CD14-positive monocyte (primary cell): ENCODE measurements around the gene SLC26A11. TPM values are rescaled to one million over a fixed set of nuclear protein-coding genes. Genes with fewer than 3 reads are reported as not detected.
A peak's percentile ranks its signal among the peaks of the same experiment; 100 is the strongest.

Experiments used
- DNase-seq, 3 donors: peaks; one replicate each; pipeline ENCODE4 v3.0.0-alpha.2; 2011 to 2022
- H2AFZ ChIP-seq: 2 replicates; pipeline ENCODE4 v1.6.0; 2012; ENCODE audit warnings: mild to moderate bottlenecking, low read depth, low read length, inconsistent platforms; ENCODE audit not compliant: insufficient read depth, poor library complexity, severe bottlenecking
- H3K27ac ChIP-seq, 2 donors: 1 replicate in 1 of 2; 2 replicates in 1 of 2; pipeline ENCODE4 v1.5.1; 2012 to 2013; ENCODE audit warnings: low read length in 2 of 2, control low read depth in 1 of 2, inconsistent platforms in 1 of 2, low read depth in 1 of 2, mild to moderate bottlenecking in 1 of 2
- H3K27me3 ChIP-seq, 2 donors: one replicate each; pipeline versions ENCODE4 v1.6.0 to v1.6.1; 2011 to 2013; ENCODE audit warnings: low read length in 2 of 2; ENCODE audit not compliant: control insufficient read depth in 2 of 2, insufficient read depth in 2 of 2
- H3K36me3 ChIP-seq, 2 donors: replicated peaks in 1 of 2; 1 replicate in 1 of 2; 2 replicates in 1 of 2; pipeline versions ENCODE4 v1.5.1 to v1.6.1; 2012 to 2013; ENCODE audit warnings: low read length in 2 of 2, control low read depth in 1 of 2, inconsistent platforms in 1 of 2, mild to moderate bottlenecking in 1 of 2; ENCODE audit not compliant: insufficient read depth in 2 of 2, control insufficient read depth in 1 of 2
- H3K4me1 ChIP-seq, 2 donors: 1 replicate in 1 of 2; 2 replicates in 1 of 2; pipeline versions ENCODE4 v1.5.1 to v1.6.1; 2012 to 2013; ENCODE audit warnings: low read length in 2 of 2, control low read depth in 1 of 2, inconsistent platforms in 1 of 2, mild to moderate bottlenecking in 1 of 2, moderate library complexity in 1 of 2; ENCODE audit not compliant: insufficient read depth in 2 of 2, control insufficient read depth in 1 of 2
- H3K4me2 ChIP-seq: replicated peaks from 2 replicates; pipeline ENCODE3; 2012; ENCODE audit warnings: low read length, moderate library complexity, mild to moderate bottlenecking; ENCODE audit not compliant: poor library complexity, severe bottlenecking; ENCODE audit errors: extremely low read depth
- H3K4me3 ChIP-seq, 3 experiments: fragments of 200-600 bp in 1 of 3; sonication (generic) in 1 of 3; replicated peaks in 1 of 3; 1 replicate in 2 of 3; 2 replicates in 1 of 3; pipeline ENCODE4 v1.5.1; 2011 to 2013; ENCODE audit warnings: low read length in 3 of 3, mild to moderate bottlenecking in 3 of 3, control low read depth in 2 of 3, low read depth in 2 of 3, inconsistent platforms in 1 of 3, moderate library complexity in 1 of 3
- H3K79me2 ChIP-seq: 2 replicates; pipeline ENCODE4 v1.6.0; 2012; ENCODE audit warnings: mild to moderate bottlenecking, control low read depth, inconsistent platforms, low read length, moderate library complexity; ENCODE audit not compliant: insufficient read depth
- H3K9ac ChIP-seq: 2 replicates; pipeline ENCODE4 v1.6.0; 2017; ENCODE audit warnings: low read length, mild to moderate bottlenecking; ENCODE audit not compliant: insufficient read depth, poor library complexity, severe bottlenecking
- H3K9me3 ChIP-seq, 2 donors: replicated peaks in 1 of 2; 1 replicate in 1 of 2; 2 replicates in 1 of 2; pipeline versions ENCODE4 v1.5.1 to v1.6.1; 2012 to 2013; ENCODE audit warnings: low read length in 2 of 2, control low read depth in 1 of 2; ENCODE audit not compliant: control insufficient read depth in 1 of 2, insufficient read depth in 1 of 2
- H4K20me1 ChIP-seq: 2 replicates; pipeline ENCODE4 v1.6.0; 2012; ENCODE audit warnings: mild to moderate bottlenecking, low read length, control low read depth, moderate library complexity; ENCODE audit not compliant: insufficient read depth
- H3K27ac Mint-ChIP-seq, 7 donors: one replicate each; pipeline ENCODE4 v1.8.0; 2020; ENCODE audit warnings: mild to moderate bottlenecking in 7 of 7, mixed read lengths in 7 of 7, moderate library complexity in 6 of 7, inconsistent platforms in 2 of 7
- H3K27me3 Mint-ChIP-seq, 3 donors: one replicate each; pipeline ENCODE4 v1.8.0; 2021 to 2022; ENCODE audit warnings: low read depth in 3 of 3, mild to moderate bottlenecking in 3 of 3, mixed read lengths in 3 of 3, moderate library complexity in 3 of 3, inconsistent platforms in 1 of 3
- H3K36me3 Mint-ChIP-seq, 2 donors: one replicate each; pipeline ENCODE4 v1.8.0; 2020; ENCODE audit warnings: mixed read lengths in 2 of 2, inconsistent platforms in 1 of 2, mild to moderate bottlenecking in 1 of 2
- H3K4me1 Mint-ChIP-seq: one replicate; pipeline ENCODE4 v1.8.0; 2020; ENCODE audit warnings: mild to moderate bottlenecking, mixed read lengths
- H3K4me3 Mint-ChIP-seq, 2 donors: one replicate each; pipeline ENCODE4 v1.8.0; 2020; ENCODE audit warnings: mild to moderate bottlenecking in 2 of 2, mixed read lengths in 2 of 2, moderate library complexity in 1 of 2
- H3K9me3 Mint-ChIP-seq, 7 donors: one replicate each; pipeline ENCODE4 v1.8.0; 2020 to 2022; ENCODE audit warnings: mixed read lengths in 7 of 7, mild to moderate bottlenecking in 6 of 7, moderate library complexity in 6 of 7, inconsistent platforms in 2 of 7
- WGBS: methylation state at CpG from one replicate; pipeline ENCODE4 v1.1.5; 2013; ENCODE audit warnings: missing lambda C conversion rate; ENCODE audit not compliant: insufficient coverage; 5-methylcytosine and 5-hydroxymethylcytosine counted together
- intact Hi-C, 2 donors: fragments of 100-400 bp; cut with micrococcal nuclease; formaldehyde crosslinking; loops; one replicate each; pipeline versions ENCODE4 v1.15.0 to v1.15.1; 2023
- polyA plus RNA-seq, 3 donors: library from polyadenylated mRNA; depleted of rRNA in 1 of 3; unstranded in 2 of 3; stranded (reverse) in 1 of 3; fragments of 300-500 nt in 2 of 3; fragments of >200 nt in 1 of 3; fragmentation: Illumina TruSeq in 2 of 3; gene quantifications; 1 replicate in 2 of 3; 2 replicates in 1 of 3; pipeline ENCODE4 v1.2.3, GENCODE V29; 2012 to 2021
- TF ChIP-seq, protein P1 (sequence below): fragments of 200-600 bp; IDR thresholded peaks from one replicate; pipeline ENCODE4 v1.8.0; 2022; ENCODE audit warnings: antibody characterized with exemption, mild to moderate bottlenecking

Gene SLC26A11
- polyA plus RNA-seq, 3 donors = 1.8 to 29.7 (median 2.6) TPM

DNA sequence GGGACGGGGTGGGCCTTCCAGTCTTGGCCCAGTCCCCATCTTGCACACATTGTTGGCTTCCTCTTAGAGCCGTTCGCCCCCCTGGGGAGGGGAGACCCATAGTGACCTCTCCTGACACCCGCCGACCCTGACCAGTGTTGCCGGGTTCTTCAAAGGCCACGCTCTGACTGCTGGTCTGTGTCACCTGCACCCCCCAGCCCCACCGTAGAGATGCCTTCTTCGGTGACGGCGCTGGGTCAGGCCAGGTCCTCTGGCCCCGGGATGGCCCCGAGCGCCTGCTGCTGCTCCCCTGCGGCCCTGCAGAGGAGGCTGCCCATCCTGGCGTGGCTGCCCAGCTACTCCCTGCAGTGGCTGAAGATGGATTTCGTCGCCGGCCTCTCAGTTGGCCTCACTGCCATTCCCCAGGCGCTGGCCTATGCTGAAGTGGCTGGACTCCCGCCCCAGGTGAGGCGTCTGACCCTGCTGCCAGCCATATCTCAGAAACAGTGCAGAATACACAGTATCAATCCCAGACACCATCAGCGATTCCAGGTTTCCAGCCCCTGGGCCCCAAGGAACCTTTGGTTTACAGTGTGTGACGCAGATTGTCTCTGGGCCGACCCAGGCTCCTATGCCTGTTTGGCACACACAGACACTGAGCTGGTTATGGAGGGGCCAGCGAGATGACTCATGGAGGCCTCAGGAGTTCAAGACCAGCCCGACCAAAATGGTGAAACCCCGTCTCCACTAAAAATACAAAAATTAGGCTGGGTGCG lies 1.3 kb downstream of the SLC26A11 start:
- H3K4me2 ChIP-seq = peak overlapping the region; percentile 92
- Mint-ChIP-seq H3K9me3 (peaks cover 0 to 9% (median 0%) of the 10 kb centered on the region in 7 donors), H3K27ac (peak overlapping the region in 4 of 7 donors; percentile 2 to 80 (median 20)), H3K4me3 (peak overlapping the region; percentile 79 to 87), H3K27me3 (peaks cover 32 to 74% (median 44%) of the 10 kb centered on the region in 3 donors), H3K4me1 (peaks cover 25% of the 10 kb centered on the region), H3K36me3 (peaks cover 34 to 39% of the 10 kb centered on the region in 2 donors)
- H3K4me3 ChIP-seq = no peak overlapping the region
- H3K9ac ChIP-seq = no peak overlapping the region
- peaks cover 3 to 28% of the 10 kb centered on the region in 2 donors for H3K27me3 ChIP-seq
- no peak for DNase-seq
- H4K20me1 ChIP-seq = peaks cover 31% of the 10 kb centered on the region
- intact Hi-C loops = loop anchor here (2.0 to 5.0 kb wide), 2 partner anchors 15 to 41 kb away; partner anchors contain the start of gene RNF213 (in 2 of the 2)
- peaks cover 28% of the 10 kb centered on the region for H3K79me2 ChIP-seq
- H2AFZ ChIP-seq = no peak overlapping the region
- H3K9me3 ChIP-seq = no peaks in the 10 kb centered on the region
- TF ChIP-seq, protein P1, sequence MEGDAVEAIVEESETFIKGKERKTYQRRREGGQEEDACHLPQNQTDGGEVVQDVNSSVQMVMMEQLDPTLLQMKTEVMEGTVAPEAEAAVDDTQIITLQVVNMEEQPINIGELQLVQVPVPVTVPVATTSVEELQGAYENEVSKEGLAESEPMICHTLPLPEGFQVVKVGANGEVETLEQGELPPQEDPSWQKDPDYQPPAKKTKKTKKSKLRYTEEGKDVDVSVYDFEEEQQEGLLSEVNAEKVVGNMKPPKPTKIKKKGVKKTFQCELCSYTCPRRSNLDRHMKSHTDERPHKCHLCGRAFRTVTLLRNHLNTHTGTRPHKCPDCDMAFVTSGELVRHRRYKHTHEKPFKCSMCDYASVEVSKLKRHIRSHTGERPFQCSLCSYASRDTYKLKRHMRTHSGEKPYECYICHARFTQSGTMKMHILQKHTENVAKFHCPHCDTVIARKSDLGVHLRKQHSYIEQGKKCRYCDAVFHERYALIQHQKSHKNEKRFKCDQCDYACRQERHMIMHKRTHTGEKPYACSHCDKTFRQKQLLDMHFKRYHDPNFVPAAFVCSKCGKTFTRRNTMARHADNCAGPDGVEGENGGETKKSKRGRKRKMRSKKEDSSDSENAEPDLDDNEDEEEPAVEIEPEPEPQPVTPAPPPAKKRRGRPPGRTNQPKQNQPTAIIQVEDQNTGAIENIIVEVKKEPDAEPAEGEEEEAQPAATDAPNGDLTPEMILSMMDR = no peak
- no peak overlapping the region for H3K27ac ChIP-seq
- WGBS = 94% methylated on average over 27 of the region's 29 CpGs
- H3K36me3 ChIP-seq = peaks cover 18 to 21% of the 10 kb centered on the region in 2 donors
- peaks cover 19 to 33% of the 10 kb centered on the region in 2 donors for H3K4me1 ChIP-seq

DNA sequence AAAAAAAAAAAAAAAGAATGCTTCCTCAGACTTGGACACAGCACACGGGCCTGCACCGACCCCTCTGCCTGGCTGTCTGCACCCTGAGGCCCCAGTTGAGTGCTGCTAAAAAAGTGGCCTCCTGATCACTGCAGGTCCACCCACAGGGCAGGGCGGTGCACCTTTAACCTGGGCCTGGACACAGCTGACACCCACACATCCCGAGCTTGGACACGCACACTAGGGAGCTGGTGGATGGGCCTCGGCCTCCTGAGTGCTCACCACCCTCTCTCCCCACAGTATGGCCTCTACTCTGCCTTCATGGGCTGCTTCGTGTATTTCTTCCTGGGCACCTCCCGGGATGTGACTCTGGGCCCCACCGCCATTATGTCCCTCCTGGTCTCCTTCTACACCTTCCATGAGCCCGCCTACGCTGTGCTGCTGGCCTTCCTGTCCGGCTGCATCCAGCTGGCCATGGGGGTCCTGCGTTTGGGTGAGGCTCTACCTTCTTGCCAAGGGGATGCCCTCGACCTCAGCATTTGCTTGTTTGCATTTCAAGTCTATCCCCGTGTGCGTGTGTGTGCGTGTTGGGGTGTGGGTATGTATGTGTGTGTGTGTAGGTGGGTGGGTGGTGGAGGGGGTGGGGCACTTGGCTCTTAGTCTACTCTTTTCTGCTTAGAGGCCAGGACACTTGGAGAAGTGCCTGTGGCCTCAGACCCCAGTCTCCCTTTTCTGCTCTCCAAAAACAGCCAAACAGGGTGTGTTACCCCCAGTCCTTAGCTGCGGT lies 2.3 kb downstream of the SLC26A11 start:
- Histone ChIP-seq H3K9ac (no peak overlapping the region), H3K79me2 (peaks cover 23% of the 10 kb centered on the region), H3K4me1 (peaks cover 19 to 27% of the 10 kb centered on the region in 2 donors), H3K4me2 (no peak overlapping the region), H2AFZ (no peak overlapping the region), H3K9me3 (no peaks in the 10 kb centered on the region), H3K27me3 (peaks cover 3 to 31% of the 10 kb centered on the region in 2 donors), H3K27ac (no peak overlapping the region), H3K4me3 (no peak overlapping the region), H3K36me3 (peaks cover 8 to 11% of the 10 kb centered on the region in 2 donors), H4K20me1 (peaks cover 21% of the 10 kb centered on the region)
- H3K9me3 Mint-ChIP-seq = peaks cover 0 to 5% (median 0%) of the 10 kb centered on the region in 7 donors
- H3K27ac Mint-ChIP-seq = no peak overlapping the region
- intact Hi-C loops = loop anchor here (5.0 kb wide), 1 partner anchor 40 kb away; the partner anchor contains the start of gene RNF213 (in 2 of the 2)
- H3K27me3 Mint-ChIP-seq = peaks cover 34 to 63% (median 39%) of the 10 kb centered on the region in 3 donors
- H3K36me3 Mint-ChIP-seq = peaks cover 24 to 31% of the 10 kb centered on the region in 2 donors
- DNase-seq = no peak
- peaks cover 21% of the 10 kb centered on the region for H3K4me1 Mint-ChIP-seq
- H3K4me3 Mint-ChIP-seq = peak overlapping the region in 1 of 2 donors; percentile 71
- TF ChIP-seq, protein P1 = no peak
- 92% methylated on average over 17 of the region's 18 CpGs for WGBS
